MCF 10A (cell line): Measurements from ENCODE around the gene MYO5C. TPM values are rescaled to one million over a fixed set of nuclear protein-coding genes. Genes with fewer than 3 reads are reported as not detected.

Source experiments
- BruUV-seq: library from RNA; stranded (reverse); fragments of 400-500 nt; replicated peaks from 2 replicates; lab custom pipeline; 2021; lab: Mats Ljungman, UMichigan
- CTCF ChIA-PET: fragments of 300-600 bp; sonication (Branson Sonifier 250); formaldehyde crosslinking; extraction: SDS; loops from one replicate; lab custom pipeline; 2021; ENCODE audit warnings: antibody characterized with exemption, inconsistent platforms; lab: Yijun Ruan, JAX
- POLR2A ChIA-PET: fragments of 300-600, 350-650 bp; sonication (Branson Sonifier 250); formaldehyde crosslinking; extraction: SDS; loops from one replicate; lab custom pipeline; 2020; ENCODE audit warnings: antibody characterized with exemption, inconsistent platforms; lab: Yijun Ruan, JAX
- DNase-seq: peaks from one replicate; pipeline ENCODE4 v3.0.0-alpha.2; 2018; ENCODE audit not compliant: unreplicated experiment
- H3K27ac Mint-ChIP-seq: one replicate; pipeline ENCODE4 v1.8.0; 2022; ENCODE audit warnings: mild to moderate bottlenecking, low read depth, mixed read lengths; ENCODE audit not compliant: unreplicated experiment
- H3K27me3 Mint-ChIP-seq: one replicate; pipeline ENCODE4 v1.8.0; 2022; ENCODE audit warnings: mixed read lengths; ENCODE audit not compliant: insufficient read depth, unreplicated experiment
- H3K36me3 Mint-ChIP-seq: one replicate; pipeline ENCODE4 v1.8.0; 2022; ENCODE audit warnings: mild to moderate bottlenecking, moderate library complexity, mixed read lengths; ENCODE audit not compliant: insufficient read depth, unreplicated experiment
- H3K4me1 Mint-ChIP-seq: one replicate; pipeline ENCODE4 v1.8.0; 2022; ENCODE audit warnings: mixed read lengths; ENCODE audit not compliant: insufficient read depth, unreplicated experiment
- H3K4me3 Mint-ChIP-seq: one replicate; pipeline ENCODE4 v1.8.0; 2022; ENCODE audit warnings: mild to moderate bottlenecking, moderate library complexity, mixed read lengths; ENCODE audit not compliant: unreplicated experiment
- H3K9me3 Mint-ChIP-seq: one replicate; pipeline ENCODE4 v1.8.0; 2022; ENCODE audit warnings: mixed read lengths; ENCODE audit not compliant: unreplicated experiment
- intact Hi-C: fragments of 100-400 bp; cut with micrococcal nuclease; formaldehyde crosslinking; loops from 2 replicates; pipeline ENCODE4 v1.14.1; 2022
- total RNA-seq: library from RNA; stranded (reverse); gene quantifications from 2 replicates; pipeline ENCODE4 v1.2.3, GENCODE V29; 2022
- TF ChIP-seq, protein P1 (sequence below): fragments of 200-600 bp; IDR thresholded peaks from one replicate; pipeline ENCODE4 v1.8.0; 2022; ENCODE audit warnings: antibody characterized with exemption, mild to moderate bottlenecking; ENCODE audit not compliant: unreplicated experiment

The MYO5C gene
- total RNA-seq, 1 experiment from 2014 or later, result 29.4 TPM

DNA sequence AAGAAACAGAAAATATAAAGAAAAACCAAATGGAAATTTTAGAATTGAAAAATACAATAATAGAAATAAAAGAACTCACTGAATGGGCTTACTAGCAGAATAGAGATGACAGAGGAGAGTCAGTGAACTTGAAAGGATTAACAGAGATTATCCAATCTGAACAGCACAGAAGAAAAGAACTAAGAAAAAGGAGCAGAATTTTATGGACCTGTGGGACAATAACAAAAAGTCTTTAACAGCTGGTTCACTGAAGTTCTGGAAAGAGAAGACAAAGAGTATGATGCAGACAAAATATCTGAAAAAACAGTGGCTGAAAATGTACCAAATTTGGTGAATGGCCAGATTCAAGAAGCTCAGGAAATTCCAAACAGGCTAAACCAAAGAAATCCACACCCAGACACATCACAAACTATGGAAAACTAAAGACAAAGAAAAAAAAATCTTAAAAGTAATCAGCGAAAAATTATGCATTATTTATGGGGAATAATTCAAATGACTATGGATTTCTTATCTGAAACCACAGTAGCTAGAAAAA, 94.7 kb downstream of the MYO5C start:
- Mint-ChIP-seq H3K4me1 (no peaks in the 10 kb centered on the region), H3K27ac (no peak overlapping the region), H3K9me3 (no peaks in the 10 kb centered on the region), H3K36me3 (peaks cover 42% of the 10 kb centered on the region), H3K4me3 (no peak overlapping the region), H3K27me3 (no peaks in the 10 kb centered on the region)
- ChIA-PET CTCF (interaction anchor here (2.3 kb wide), 1 partner anchor 17 kb away, joined by 14 read pairs; no protein-coding TSS in a partner anchor), POLR2A (interaction anchor here (1.6 kb wide), 1 partner anchor 7 kb away, joined by 3 read pairs; no protein-coding TSS in a partner anchor)
- TF ChIP-seq, protein P1, sequence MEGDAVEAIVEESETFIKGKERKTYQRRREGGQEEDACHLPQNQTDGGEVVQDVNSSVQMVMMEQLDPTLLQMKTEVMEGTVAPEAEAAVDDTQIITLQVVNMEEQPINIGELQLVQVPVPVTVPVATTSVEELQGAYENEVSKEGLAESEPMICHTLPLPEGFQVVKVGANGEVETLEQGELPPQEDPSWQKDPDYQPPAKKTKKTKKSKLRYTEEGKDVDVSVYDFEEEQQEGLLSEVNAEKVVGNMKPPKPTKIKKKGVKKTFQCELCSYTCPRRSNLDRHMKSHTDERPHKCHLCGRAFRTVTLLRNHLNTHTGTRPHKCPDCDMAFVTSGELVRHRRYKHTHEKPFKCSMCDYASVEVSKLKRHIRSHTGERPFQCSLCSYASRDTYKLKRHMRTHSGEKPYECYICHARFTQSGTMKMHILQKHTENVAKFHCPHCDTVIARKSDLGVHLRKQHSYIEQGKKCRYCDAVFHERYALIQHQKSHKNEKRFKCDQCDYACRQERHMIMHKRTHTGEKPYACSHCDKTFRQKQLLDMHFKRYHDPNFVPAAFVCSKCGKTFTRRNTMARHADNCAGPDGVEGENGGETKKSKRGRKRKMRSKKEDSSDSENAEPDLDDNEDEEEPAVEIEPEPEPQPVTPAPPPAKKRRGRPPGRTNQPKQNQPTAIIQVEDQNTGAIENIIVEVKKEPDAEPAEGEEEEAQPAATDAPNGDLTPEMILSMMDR, result no peak
- intact Hi-C loops, result no loop called here
- no TSS peak for BruUV-seq
- no peak for DNase-seq

DNA sequence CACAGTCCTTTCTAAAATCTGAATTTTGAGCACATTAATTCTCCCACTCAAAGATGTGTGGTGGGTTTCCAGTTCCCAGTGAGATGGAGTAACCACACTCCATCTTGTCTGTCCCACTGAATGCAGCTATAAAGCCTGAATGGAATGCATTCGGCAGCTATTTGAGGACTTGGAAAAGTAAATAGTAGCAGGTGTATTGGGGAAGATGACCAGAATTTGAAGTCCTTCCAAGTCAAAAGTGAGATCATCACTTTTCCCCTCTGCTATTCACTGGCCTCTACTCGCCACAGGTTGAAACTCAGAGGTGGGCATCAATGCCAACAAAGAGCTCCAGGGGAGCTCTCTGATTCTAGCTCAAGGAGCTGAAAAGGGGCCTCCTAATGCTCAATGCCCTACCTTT, 96.3 kb downstream of the MYO5C start:
- Mint-ChIP-seq H3K4me3 (no peak overlapping the region), H3K4me1 (no peaks in the 10 kb centered on the region), H3K9me3 (no peaks in the 10 kb centered on the region), H3K27me3 (no peaks in the 10 kb centered on the region), H3K36me3 (peaks cover 39% of the 10 kb centered on the region), H3K27ac (no peak overlapping the region)
- DNase-seq, result no peak
- TF ChIP-seq, protein P1, result no peak
- ChIA-PET CTCF (interaction anchor here (0.6 to 2.3 kb wide), 4 partner anchors 9 to 721 kb away, joined by 3 to 14 read pairs (median 6); no protein-coding TSS in a partner anchor), POLR2A (interaction anchor here (1.0 to 1.6 kb wide), 2 partner anchors 9 to 49 kb away, joined by 3 read pairs; no protein-coding TSS in a partner anchor)
- intact Hi-C loops, result no loop called here
- no TSS peak for BruUV-seq

DNA sequence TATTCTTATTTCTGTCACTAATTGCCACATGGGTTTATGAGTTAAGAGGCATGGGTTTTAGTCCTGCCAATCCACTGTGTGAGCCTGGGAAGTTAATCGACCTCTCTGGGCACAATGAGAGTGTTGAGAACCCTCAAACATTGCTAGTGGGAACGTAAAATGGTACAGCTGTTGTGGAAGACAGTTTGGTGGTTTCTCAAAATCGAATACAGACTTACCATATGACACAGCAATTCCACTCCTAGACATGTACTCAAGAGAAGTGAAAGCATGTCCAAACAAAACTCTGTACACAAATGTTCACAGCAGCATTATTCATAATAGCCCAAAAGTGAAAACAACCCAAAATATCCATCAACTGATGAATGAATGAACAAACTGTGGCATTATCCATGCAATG, 98.7 kb downstream of the MYO5C start:
- Mint-ChIP-seq H3K4me1 (no peaks in the 10 kb centered on the region), H3K36me3 (peaks cover 32% of the 10 kb centered on the region), H3K4me3 (no peak overlapping the region), H3K27ac (no peak overlapping the region), H3K27me3 (no peaks in the 10 kb centered on the region), H3K9me3 (no peaks in the 10 kb centered on the region)
- intact Hi-C loops, result no loop called here
- TF ChIP-seq, protein P1, result no peak
- ChIA-PET POLR2A (interaction anchor here (0.9 kb wide), 1 partner anchor 18 kb away, joined by 3 read pairs; no protein-coding TSS in a partner anchor), CTCF (interaction anchor here (0.6 to 1.1 kb wide), 4 partner anchors 11 to 485 kb away, joined by 3 to 7 read pairs (median 4); no protein-coding TSS in a partner anchor)
- DNase-seq, result no peak
- BruUV-seq, result no TSS peak

DNA sequence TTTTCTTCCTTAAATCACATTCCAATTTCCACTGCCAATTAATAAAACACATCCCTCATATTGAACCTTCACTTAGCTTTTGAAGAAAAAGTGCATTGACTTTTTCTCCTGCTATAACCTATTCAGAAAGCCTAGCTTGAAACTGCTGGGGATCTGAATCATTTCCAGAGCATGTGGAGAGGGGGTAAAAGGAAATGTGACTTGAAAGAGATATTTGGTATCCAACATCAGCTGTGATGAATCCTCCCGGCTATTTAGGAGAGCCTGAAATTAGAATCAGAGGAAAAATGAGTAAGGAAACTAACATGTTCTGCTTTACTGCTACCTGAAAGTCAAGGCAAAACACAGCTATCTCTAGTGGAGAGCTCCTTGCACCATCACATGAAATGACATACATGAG, 101.8 kb downstream of the MYO5C start:
- H3K4me3 Mint-ChIP-seq, result no peak overlapping the region
- no TSS peak for BruUV-seq
- POLR2A ChIA-PET, result interaction anchor here (1.7 kb wide), 1 partner anchor 14 kb away, joined by 9 read pairs; no protein-coding TSS in a partner anchor
- CTCF ChIA-PET, result interaction anchor here (0.6 to 1.5 kb wide), 7 partner anchors 10 to 288 kb away, joined by 3 to 9 read pairs (median 3); no protein-coding TSS in a partner anchor
- H3K9me3 Mint-ChIP-seq, result no peaks in the 10 kb centered on the region
- H3K27me3 Mint-ChIP-seq, result no peaks in the 10 kb centered on the region
- H3K36me3 Mint-ChIP-seq, result peaks cover 33% of the 10 kb centered on the region
- intact Hi-C loops, result no loop called here
- no peak for DNase-seq
- no peaks in the 10 kb centered on the region for H3K4me1 Mint-ChIP-seq
- H3K27ac Mint-ChIP-seq, result no peak overlapping the region
- TF ChIP-seq, protein P1, result no peak
